HepG2 (cell line): ENCODE results near the gene MTIF3. TPM values are rescaled to one million over a fixed set of nuclear protein-coding genes. Genes with fewer than 3 reads are reported as not detected.

Experiments used
- ATAC-seq: fragments of 200-7000 bp; cut with Tn5 transposase; 3 replicates; pipeline ENCODE4 v1.9.1; 2020; ENCODE audit warnings: mild to moderate bottlenecking, moderate library complexity
- BruUV-seq: library from RNA; stranded (reverse); fragments of 400-500 nt; replicated peaks from 2 replicates; lab custom pipeline; 2021; lab: Mats Ljungman, UMichigan
- CTCF ChIA-PET: fragments of 300-600 bp; formaldehyde crosslinking; extraction: SDS; loops from one replicate; lab custom pipeline; 2021; ENCODE audit warnings: low total read pairs, inconsistent platforms, low intra/inter-chr PET ratio; lab: Yijun Ruan, JAX
- POLR2A ChIA-PET: fragments of 350-600 bp; sonication (Branson Sonifier 250); formaldehyde crosslinking; loops from one replicate; lab custom pipeline; 2020; ENCODE audit warnings: antibody characterized with exemption, inconsistent platforms; lab: Yijun Ruan, JAX
- DNase-seq: peaks from one replicate; pipeline ENCODE4 v3.0.0-alpha.2; 2015; ENCODE audit warnings: low spot score
- FAIRE-seq: peaks from 3 replicates; lab custom pipeline; 2011; peaks lifted over from hg19 to GRCh38; lab: Jason Lieb, UNC
- H2AFZ ChIP-seq: one replicate; pipeline ENCODE4 v1.6.1; 2011; ENCODE audit warnings: low read length, inconsistent platforms
- H3K27ac ChIP-seq: fragments of 300-600 bp; 3 replicates; pipeline ENCODE4 v1.8.0; 2011; ENCODE audit warnings: mixed run types, mild to moderate bottlenecking, mixed read lengths, low read length, inconsistent platforms; ENCODE audit not compliant: insufficient read depth; ENCODE audit errors: extremely low read length
- H3K27me3 ChIP-seq, 2 experiments: fragments of 200-600 bp in 1 of 2; 2 replicates in 1 of 2; 3 replicates in 1 of 2; pipeline versions ENCODE4 v1.6.0 to v1.8.0; 2011; ENCODE audit warnings: low read length in 2 of 2, mild to moderate bottlenecking in 2 of 2, moderate library complexity in 2 of 2, inconsistent platforms in 1 of 2; ENCODE audit not compliant: insufficient read depth in 2 of 2, control insufficient read depth in 1 of 2
- H3K36me3 ChIP-seq, 2 experiments: fragments of 200-600 bp in 1 of 2; replicated peaks in 1 of 2; 2 replicates in 1 of 2; 3 replicates in 1 of 2; pipeline versions ENCODE4 v1.5.1 to v1.8.0; 2011; ENCODE audit warnings: low read length in 2 of 2, inconsistent platforms in 1 of 2; ENCODE audit not compliant: insufficient read depth in 2 of 2, control insufficient read depth in 1 of 2
- H3K4me1 ChIP-seq: 2 replicates; pipeline ENCODE4 v1.5.1; 2012; ENCODE audit warnings: low read length, inconsistent platforms; ENCODE audit not compliant: insufficient read depth
- H3K4me2 ChIP-seq: 2 replicates; pipeline ENCODE4 v1.6.0; 2011; ENCODE audit warnings: low read depth, low read length, inconsistent platforms
- H3K4me3 ChIP-seq, 3 experiments: fragments of 200-600 bp in 1 of 3; sonication (generic), shearing (Covaris generic) in 1 of 3; replicated peaks in 1 of 3; 2 replicates each; pipeline ENCODE4 v1.5.1; 2011 to 2016; ENCODE audit warnings: low read length in 3 of 3, inconsistent platforms in 2 of 3, low read depth in 2 of 3, mild to moderate bottlenecking in 2 of 3, control low read depth in 1 of 3, mixed read lengths in 1 of 3; ENCODE audit not compliant: insufficient read depth in 1 of 3
- H3K79me2 ChIP-seq: one replicate; pipeline ENCODE4 v1.6.1; 2011; ENCODE audit warnings: low read length, inconsistent platforms; ENCODE audit not compliant: insufficient read depth
- H3K9ac ChIP-seq: 2 replicates; pipeline ENCODE4 v1.6.0; 2011; ENCODE audit warnings: mild to moderate bottlenecking, low read depth, low read length, inconsistent platforms; ENCODE audit not compliant: insufficient read depth
- H3K9me3 ChIP-seq: 2 replicates; pipeline ENCODE4 v1.5.1; 2012; ENCODE audit warnings: mild to moderate bottlenecking, low read length
- H4K20me1 ChIP-seq: 2 replicates; pipeline ENCODE4 v1.6.0; 2011; ENCODE audit warnings: inconsistent platforms, mild to moderate bottlenecking, low read length, moderate library complexity; ENCODE audit not compliant: insufficient read depth
- CTCF ChIP-seq: sonication (generic); formaldehyde crosslinking; IDR thresholded peaks from 2 replicates; pipeline ENCODE4 v1.5.0; 2020; ENCODE audit warnings: mild to moderate bottlenecking, missing genetic modification reagents, moderate library complexity
- EZH2 ChIP-seq: conservative IDR thresholded peaks from 2 replicates; pipeline ENCODE4 v1.6.1; 2012; ENCODE audit warnings: mild to moderate bottlenecking, low read depth, low read length, moderate library complexity
- MZF1 ChIP-seq: sonication (generic); formaldehyde crosslinking; IDR thresholded peaks from 2 replicates; pipeline ENCODE4 v1.8.1; 2023; ENCODE audit warnings: mild to moderate bottlenecking, missing genetic modification reagents, borderline replicate concordance
- NR2F2 ChIP-seq: IDR thresholded peaks from 2 replicates; pipeline ENCODE4 v1.6.1; 2012; ENCODE audit warnings: low read depth, inconsistent platforms, borderline replicate concordance
- SMC3 ChIP-seq: IDR thresholded peaks from 2 replicates; pipeline ENCODE4 v1.6.1; 2011; ENCODE audit warnings: low read length, improper control_type of control experiment
- SMYD3 ChIP-seq: sonication (generic); formaldehyde crosslinking; IDR thresholded peaks from 2 replicates; pipeline ENCODE4 v1.8.1; 2023; ENCODE audit warnings: mild to moderate bottlenecking, missing genetic modification reagents
- STAG1 ChIP-seq: sonication (generic); formaldehyde crosslinking; IDR thresholded peaks from 2 replicates; pipeline ENCODE4 v1.4.0; 2020; ENCODE audit warnings: missing genetic modification reagents
- TGIF2 ChIP-seq: IDR thresholded peaks from 2 replicates; pipeline ENCODE4 v1.6.1; 2016; ENCODE audit warnings: control low read depth, missing compliant biosample characterization
- XRCC5 ChIP-seq: fragments of 200-400 bp; formaldehyde crosslinking; optimal IDR thresholded peaks from 2 replicates; pipeline ENCODE3; 2017; ENCODE audit warnings: mild to moderate bottlenecking, low read length
- ZNF17 ChIP-seq: sonication (generic); formaldehyde crosslinking; IDR thresholded peaks from 2 replicates; pipeline ENCODE4 v1.5.0; 2020; ENCODE audit warnings: mild to moderate bottlenecking, missing genetic modification reagents
- ZNF574 ChIP-seq: sonication (generic); formaldehyde crosslinking; IDR thresholded peaks from 2 replicates; pipeline ENCODE4 v1.4.0; 2020; ENCODE audit warnings: missing genetic modification reagents
- WGBS: methylation state at CpG from one replicate; pipeline ENCODE4 v1.1.6; 2017; ENCODE audit warnings: low lambda C conversion rate; 5-methylcytosine and 5-hydroxymethylcytosine counted together
- in situ Hi-C: cut with HindIII; loops from 2 replicates; pipeline ENCODE4 v1.10.0; 2017; ENCODE audit warnings: low pct_unique_long_range_greater_than_20kb; ENCODE audit not compliant: extremely low pct_ligation_motif_present
- intact Hi-C: fragments of 100-400 bp; cut with micrococcal nuclease; formaldehyde crosslinking; loops from one replicate; pipeline ENCODE4 v1.10.0; 2022; ENCODE audit not compliant: unreplicated experiment
- polyA plus RNA-seq, 8 experiments: library from polyadenylated mRNA; depleted of rRNA in 3 of 8; stranded (reverse) in 7 of 8; unstranded in 1 of 8; fragments of >200 nt; fragmentation: Illumina TruSeq in 4 of 8; extraction: Trizol in 4 of 8; gene quantifications; 2 replicates each; pipeline versions ENCODE4 v1.2.1 to v1.2.3, GENCODE V29; 2011 to 2016; ENCODE audit warnings: low read depth in 4 of 8, missing spikeins in 1 of 8, mixed read lengths in 1 of 8; ENCODE audit not compliant: insufficient read depth in 1 of 8
- total RNA-seq, 5 experiments: library from RNA; depleted of rRNA; stranded (reverse); fragments of >200 nt; fragmentation: Illumina TruSeq; extraction: Trizol; gene quantifications; 2 replicates each; pipeline ENCODE4 v1.2.3, GENCODE V29; 2016; ENCODE audit warnings: low read depth in 1 of 5
- TF ChIP-seq, protein P1 (sequence below): sonication (generic); formaldehyde crosslinking; IDR thresholded peaks from 2 replicates; pipeline ENCODE4 v1.4.0; 2020; ENCODE audit warnings: missing genetic modification reagents, borderline replicate concordance

The MTIF3 gene
- total and polyA plus RNA-seq, 2 of the 13 experiments (the other 11 are each of a cell fraction or from before 2014, with no cell fraction given): 33.7 to 40.6 TPM

- TF ChIP-seq SMC3 (peak; percentile 50; the same call in 1 of the 2 replicates), STAG1 (CRISPR knock-in tag) (peak; percentile 77), EZH2 (no peak), MZF1 (CRISPR knock-in tag) (no peak), TGIF2 (CRISPR knock-in tag) (no peak), XRCC5 (peak; percentile 34), NR2F2 (no peak), CTCF (CRISPR knock-in tag) (peak; percentile 79), ZNF17 (CRISPR knock-in tag) (no peak), ZNF574 (CRISPR knock-in tag) (0 out of 2 replicates have a peak, but pooled peaks have one; percentile 18), SMYD3 (CRISPR knock-in tag) (no peak)
- TF ChIP-seq, protein P1, sequence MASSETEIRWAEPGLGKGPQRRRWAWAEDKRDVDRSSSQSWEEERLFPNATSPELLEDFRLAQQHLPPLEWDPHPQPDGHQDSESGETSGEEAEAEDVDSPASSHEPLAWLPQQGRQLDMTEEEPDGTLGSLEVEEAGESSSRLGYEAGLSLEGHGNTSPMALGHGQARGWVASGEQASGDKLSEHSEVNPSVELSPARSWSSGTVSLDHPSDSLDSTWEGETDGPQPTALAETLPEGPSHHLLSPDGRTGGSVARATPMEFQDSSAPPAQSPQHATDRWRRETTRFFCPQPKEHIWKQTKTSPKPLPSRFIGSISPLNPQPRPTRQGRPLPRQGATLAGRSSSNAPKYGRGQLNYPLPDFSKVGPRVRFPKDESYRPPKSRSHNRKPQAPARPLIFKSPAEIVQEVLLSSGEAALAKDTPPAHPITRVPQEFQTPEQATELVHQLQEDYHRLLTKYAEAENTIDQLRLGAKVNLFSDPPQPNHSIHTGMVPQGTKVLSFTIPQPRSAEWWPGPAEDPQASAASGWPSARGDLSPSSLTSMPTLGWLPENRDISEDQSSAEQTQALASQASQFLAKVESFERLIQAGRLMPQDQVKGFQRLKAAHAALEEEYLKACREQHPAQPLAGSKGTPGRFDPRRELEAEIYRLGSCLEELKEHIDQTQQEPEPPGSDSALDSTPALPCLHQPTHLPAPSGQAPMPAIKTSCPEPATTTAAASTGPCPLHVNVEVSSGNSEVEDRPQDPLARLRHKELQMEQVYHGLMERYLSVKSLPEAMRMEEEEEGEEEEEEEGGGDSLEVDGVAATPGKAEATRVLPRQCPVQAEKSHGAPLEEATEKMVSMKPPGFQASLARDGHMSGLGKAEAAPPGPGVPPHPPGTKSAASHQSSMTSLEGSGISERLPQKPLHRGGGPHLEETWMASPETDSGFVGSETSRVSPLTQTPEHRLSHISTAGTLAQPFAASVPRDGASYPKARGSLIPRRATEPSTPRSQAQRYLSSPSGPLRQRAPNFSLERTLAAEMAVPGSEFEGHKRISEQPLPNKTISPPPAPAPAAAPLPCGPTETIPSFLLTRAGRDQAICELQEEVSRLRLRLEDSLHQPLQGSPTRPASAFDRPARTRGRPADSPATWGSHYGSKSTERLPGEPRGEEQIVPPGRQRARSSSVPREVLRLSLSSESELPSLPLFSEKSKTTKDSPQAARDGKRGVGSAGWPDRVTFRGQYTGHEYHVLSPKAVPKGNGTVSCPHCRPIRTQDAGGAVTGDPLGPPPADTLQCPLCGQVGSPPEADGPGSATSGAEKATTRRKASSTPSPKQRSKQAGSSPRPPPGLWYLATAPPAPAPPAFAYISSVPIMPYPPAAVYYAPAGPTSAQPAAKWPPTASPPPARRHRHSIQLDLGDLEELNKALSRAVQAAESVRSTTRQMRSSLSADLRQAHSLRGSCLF (CRISPR knock-in tag): no peak
- Histone ChIP-seq H3K79me2 (no peaks in the 10 kb centered on the region), H3K27ac (no peak overlapping the region), H3K36me3 (no peaks in the 10 kb centered on the region), H4K20me1 (no peaks in the 10 kb centered on the region), H3K9ac (no peak overlapping the region), H3K4me3 (no peak overlapping the region), H3K27me3 (no peaks in the 10 kb centered on the region), H3K4me1 (peaks cover 14% of the 10 kb centered on the region), H3K4me2 (no peak overlapping the region), H3K9me3 (peaks cover 7% of the 10 kb centered on the region; the same call in 1 of the 2 replicates), H2AFZ (no peak overlapping the region)
- no TSS peak for BruUV-seq
- peak; percentile 58 for ATAC-seq
- 30% methylated on average over 8 of the region's 11 CpGs for WGBS
- ChIA-PET POLR2A (no interaction called here), CTCF (interaction anchor here (3.0 kb wide), 1 partner anchor 345 kb away, joined by 13 read pairs; no protein-coding TSS in a partner anchor)
- peak; percentile 37 for DNase-seq
- intact Hi-C loops: loop anchor here (5.0 kb wide), 1 partner anchor 346 kb away; no protein-coding TSS in a partner anchor
- in situ Hi-C loops: loop anchor here (25.0 kb wide), 1 partner anchor 506 kb away; the partner anchor contains the start of gene URAD
- FAIRE-seq: peak; percentile 12
These were observed 31.4 kb upstream of the MTIF3 start for GRCh38 chr13:27481766-27482165.
